ENCODE data around the gene SLCO3A1.

SLCO3A1 gene

GRCh38 chr15:92087211-92087610 is 233.7 kb downstream of the SLCO3A1 start:
- H3K79me2 ChIP-seq, result peaks cover 16% of the 10 kb centered on the region
- no peaks in the 10 kb centered on the region for H3K9me3 ChIP-seq (ENCODE audit: control insufficient read depth, low read length)
- no peaks in the 10 kb centered on the region for H3K27me3 ChIP-seq (ENCODE audit: control insufficient read depth, insufficient read depth, low read length)
- no peak overlapping the region for H3K9ac ChIP-seq
- H3K27ac ChIP-seq, result no peak overlapping the region
- no peak overlapping the region for H3K4me3 ChIP-seq (ENCODE audit: low read depth, low read length)
- no peak overlapping the region for H3K4me2 ChIP-seq (ENCODE audit: low read length)
- no peak overlapping the region for H2AFZ ChIP-seq
- no peaks in the 10 kb centered on the region for H3K36me3 ChIP-seq (ENCODE audit: control insufficient read depth, insufficient read depth, low read length)
- H3K4me1 ChIP-seq, result peaks cover 11% of the 10 kb centered on the region
- TF ChIP-seq, protein P1, sequence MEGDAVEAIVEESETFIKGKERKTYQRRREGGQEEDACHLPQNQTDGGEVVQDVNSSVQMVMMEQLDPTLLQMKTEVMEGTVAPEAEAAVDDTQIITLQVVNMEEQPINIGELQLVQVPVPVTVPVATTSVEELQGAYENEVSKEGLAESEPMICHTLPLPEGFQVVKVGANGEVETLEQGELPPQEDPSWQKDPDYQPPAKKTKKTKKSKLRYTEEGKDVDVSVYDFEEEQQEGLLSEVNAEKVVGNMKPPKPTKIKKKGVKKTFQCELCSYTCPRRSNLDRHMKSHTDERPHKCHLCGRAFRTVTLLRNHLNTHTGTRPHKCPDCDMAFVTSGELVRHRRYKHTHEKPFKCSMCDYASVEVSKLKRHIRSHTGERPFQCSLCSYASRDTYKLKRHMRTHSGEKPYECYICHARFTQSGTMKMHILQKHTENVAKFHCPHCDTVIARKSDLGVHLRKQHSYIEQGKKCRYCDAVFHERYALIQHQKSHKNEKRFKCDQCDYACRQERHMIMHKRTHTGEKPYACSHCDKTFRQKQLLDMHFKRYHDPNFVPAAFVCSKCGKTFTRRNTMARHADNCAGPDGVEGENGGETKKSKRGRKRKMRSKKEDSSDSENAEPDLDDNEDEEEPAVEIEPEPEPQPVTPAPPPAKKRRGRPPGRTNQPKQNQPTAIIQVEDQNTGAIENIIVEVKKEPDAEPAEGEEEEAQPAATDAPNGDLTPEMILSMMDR (IDR thresholded peaks at IDR 0.05), result no peak

- no peak overlapping the region for H3K9ac ChIP-seq
- H3K27ac ChIP-seq, result no peak overlapping the region
- H3K36me3 ChIP-seq (ENCODE audit: control insufficient read depth, insufficient read depth, low read length), result no peaks in the 10 kb centered on the region
- peaks cover 16% of the 10 kb centered on the region for H3K79me2 ChIP-seq
- H2AFZ ChIP-seq, result no peak overlapping the region
- TF ChIP-seq, protein P1 (IDR thresholded peaks at IDR 0.05), result peak; percentile 54
- H3K4me3 ChIP-seq (ENCODE audit: low read depth, low read length), result no peak overlapping the region
- H3K4me1 ChIP-seq, result peaks cover 3% of the 10 kb centered on the region
- H3K27me3 ChIP-seq (ENCODE audit: control insufficient read depth, insufficient read depth, low read length), result no peaks in the 10 kb centered on the region
- H3K9me3 ChIP-seq (ENCODE audit: control insufficient read depth, low read length), result no peaks in the 10 kb centered on the region
- H3K4me2 ChIP-seq (ENCODE audit: low read length), result no peak overlapping the region
Measured at GRCh38 chr15:92091155-92091734, 237.7 kb downstream of the SLCO3A1 start.

- H3K27me3 ChIP-seq (ENCODE audit: control insufficient read depth, insufficient read depth, low read length), result no peaks in the 10 kb centered on the region
- no peak overlapping the region for H3K4me3 ChIP-seq (ENCODE audit: low read depth, low read length)
- no peak overlapping the region for H2AFZ ChIP-seq
- H3K9ac ChIP-seq, result no peak overlapping the region
- H3K9me3 ChIP-seq (ENCODE audit: control insufficient read depth, low read length), result no peaks in the 10 kb centered on the region
- H3K4me1 ChIP-seq, result peaks cover 3% of the 10 kb centered on the region
- H3K79me2 ChIP-seq, result peaks cover 16% of the 10 kb centered on the region
- no peaks in the 10 kb centered on the region for H3K36me3 ChIP-seq (ENCODE audit: control insufficient read depth, insufficient read depth, low read length)
- TF ChIP-seq, protein P1 (IDR thresholded peaks at IDR 0.05), result no peak
- no peak overlapping the region for H3K27ac ChIP-seq
- H3K4me2 ChIP-seq (ENCODE audit: low read length), result no peak overlapping the region
Measured at GRCh38 chr15:92092289-92093105, 239.0 kb downstream of the SLCO3A1 start.

DNA sequence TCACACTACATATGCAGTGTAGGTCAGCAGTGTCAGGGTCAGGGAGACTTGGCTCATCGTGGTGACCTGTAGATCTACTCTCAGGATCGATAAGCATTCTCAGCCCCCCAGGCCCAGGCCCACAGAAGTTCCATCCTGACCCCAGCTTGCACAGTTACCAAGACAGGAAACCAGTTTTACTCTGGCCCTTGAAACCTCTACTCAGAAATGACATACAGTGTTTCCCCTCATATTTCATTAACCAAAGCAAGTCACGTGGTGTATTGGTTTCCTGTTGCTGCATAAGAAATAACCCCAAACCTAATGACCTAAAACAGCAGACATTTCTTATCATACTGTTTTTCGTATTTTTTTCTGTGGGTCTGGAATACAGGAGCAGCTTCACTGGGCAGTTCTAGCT is 242.2 kb downstream of the SLCO3A1 start:
- Histone ChIP-seq H3K27ac (no peak overlapping the region), H3K4me1 (peaks cover 3% of the 10 kb centered on the region)
- TF ChIP-seq, protein P1 (IDR thresholded peaks at IDR 0.05), result no peak

More for the DNA sequence above, 242.2 kb downstream of the SLCO3A1 start:
- H3K36me3 ChIP-seq (ENCODE audit: control insufficient read depth, insufficient read depth, low read length), result no peaks in the 10 kb centered on the region
- H3K4me2 ChIP-seq (ENCODE audit: low read length), result no peak overlapping the region
- no peaks in the 10 kb centered on the region for H3K27me3 ChIP-seq (ENCODE audit: control insufficient read depth, insufficient read depth, low read length)
- H3K79me2 ChIP-seq, result peaks cover 5% of the 10 kb centered on the region
- H3K9me3 ChIP-seq (ENCODE audit: control insufficient read depth, low read length), result no peaks in the 10 kb centered on the region
- no peak overlapping the region for H3K9ac ChIP-seq
- H2AFZ ChIP-seq, result no peak overlapping the region
- no peak overlapping the region for H3K4me3 ChIP-seq (ENCODE audit: low read depth, low read length)
